HG03095 (cell line): ENCODE data around the gene SPARCL1.
"Not testable (repeated sequence)": the region's sequence is repeated elsewhere in the genome, so short reads cannot be mapped to it uniquely, and the experiment has no call there.

ENCODE experiments used
- ATAC-seq: cut with Tn5 transposase; IDR thresholded peaks from one replicate; pipeline ENCODE4 v1.9.1; 2021; ENCODE audit warnings: moderate library complexity; ENCODE audit not compliant: unreplicated experiment

SPARCL1 gene

GRCh38 chr4:87451537-87451936, 77.6 kb downstream of the SPARCL1 start:
- no peak for ATAC-seq

GRCh38 chr4:87446375-87446774, 82.8 kb downstream of the SPARCL1 start:
- ATAC-seq: not testable (repeated sequence)

- ATAC-seq: no peak
Measured at GRCh38 chr4:87445964-87446363, 83.2 kb downstream of the SPARCL1 start.

GRCh38 chr4:87444741-87445140, 84.4 kb downstream of the SPARCL1 start:
- ATAC-seq: no peak

GRCh38 chr4:87442889-87443288, 86.3 kb downstream of the SPARCL1 start:
- no peak for ATAC-seq

- ATAC-seq: no peak
Measured at GRCh38 chr4:87433342-87433741, 95.8 kb downstream of the SPARCL1 start.

- ATAC-seq: no peak
Measured at GRCh38 chr4:87430038-87430437, 99.1 kb downstream of the SPARCL1 start.

- ATAC-seq: no peak
Measured at GRCh38 chr4:87428979-87429378, 100.2 kb downstream of the SPARCL1 start.

- no peak for ATAC-seq
Measured at GRCh38 chr4:87427518-87427868, 101.7 kb downstream of the SPARCL1 start.

- ATAC-seq: no peak
Measured at GRCh38 chr4:87426865-87427517, 102.2 kb downstream of the SPARCL1 start.

GRCh38 chr4:87425711-87426110, 103.5 kb downstream of the SPARCL1 start:
- no peak for ATAC-seq

- ATAC-seq: not testable (repeated sequence)
Measured at GRCh38 chr4:87424099-87424543, 105.1 kb downstream of the SPARCL1 start.
